ENCODE measurements around the gene GAGE13.
"Not testable (repeated sequence)": the region's sequence is repeated elsewhere in the genome, so short reads cannot be mapped to it uniquely, and the experiment has no call there.

GAGE13 gene

GRCh38 chrX:49341449-49341848, 10.1 kb downstream of the GAGE13 start:
- DNase-seq: not testable (repeated sequence)

GRCh38 chrX:49344496-49345175, 13.3 kb downstream of the GAGE13 start:
- not testable (repeated sequence) for DNase-seq

GRCh38 chrX:49345402-49345801, 14.0 kb downstream of the GAGE13 start:
- not testable (repeated sequence) for DNase-seq

- not testable (repeated sequence) for DNase-seq
Observed at GRCh38 chrX:49346150-49346549, 14.8 kb downstream of the GAGE13 start.

Data from NCI-H1930 (cell line).